Measurements from ENCODE around the gene HAP1.
"Not testable (repeated sequence)": the region's sequence is repeated elsewhere in the genome, so short reads cannot be mapped to it uniquely, and the experiment has no call there.

Gene HAP1

GRCh38 chr17:41710472-41711090 lies 23.9 kb downstream of the HAP1 start:
- TF ChIP-seq ZFX (IDR thresholded peaks at IDR 0.05; ENCODE audit: borderline replicate concordance): no peak
- no peak for TF ChIP-seq CTCF (IDR thresholded peaks at IDR 0.05)
- no peak overlapping the region for H3K27ac ChIP-seq

GRCh38 chr17:41707803-41708669 lies 26.4 kb downstream of the HAP1 start:
- H3K27ac ChIP-seq: no peak overlapping the region
- TF ChIP-seq ZFX (IDR thresholded peaks at IDR 0.05; ENCODE audit: borderline replicate concordance) (no peak), CTCF (IDR thresholded peaks at IDR 0.05) (no peak)

GRCh38 chr17:41705271-41705991 lies 29.0 kb downstream of the HAP1 start:
- H3K27ac ChIP-seq: no peak overlapping the region
- TF ChIP-seq ZFX (IDR thresholded peaks at IDR 0.05; ENCODE audit: borderline replicate concordance): no peak
- no peak for TF ChIP-seq CTCF (IDR thresholded peaks at IDR 0.05)

GRCh38 chr17:41702712-41703111 lies 31.7 kb downstream of the HAP1 start:
- no peak overlapping the region for H3K27ac ChIP-seq
- TF ChIP-seq ZFX (IDR thresholded peaks at IDR 0.05; ENCODE audit: borderline replicate concordance) (no peak), CTCF (IDR thresholded peaks at IDR 0.05) (no peak)

- H3K27ac ChIP-seq: not testable (repeated sequence)
Measured at GRCh38 chr17:41700843-41701242, 33.6 kb downstream of the HAP1 start.

- H3K27ac ChIP-seq: no peak overlapping the region
- TF ChIP-seq ZFX (IDR thresholded peaks at IDR 0.05; ENCODE audit: borderline replicate concordance) (no peak), CTCF (IDR thresholded peaks at IDR 0.05) (no peak)
Measured at GRCh38 chr17:41697122-41697962, 37.1 kb downstream of the HAP1 start.
